Measurements from ENCODE around the gene ZFAND3.
A peak's percentile ranks its signal among the peaks of the same experiment; 100 is the strongest.
"Not testable (repeated sequence)": the region's sequence is repeated elsewhere in the genome, so short reads cannot be mapped to it uniquely, and the experiment has no call there.

The ZFAND3 gene

DNA sequence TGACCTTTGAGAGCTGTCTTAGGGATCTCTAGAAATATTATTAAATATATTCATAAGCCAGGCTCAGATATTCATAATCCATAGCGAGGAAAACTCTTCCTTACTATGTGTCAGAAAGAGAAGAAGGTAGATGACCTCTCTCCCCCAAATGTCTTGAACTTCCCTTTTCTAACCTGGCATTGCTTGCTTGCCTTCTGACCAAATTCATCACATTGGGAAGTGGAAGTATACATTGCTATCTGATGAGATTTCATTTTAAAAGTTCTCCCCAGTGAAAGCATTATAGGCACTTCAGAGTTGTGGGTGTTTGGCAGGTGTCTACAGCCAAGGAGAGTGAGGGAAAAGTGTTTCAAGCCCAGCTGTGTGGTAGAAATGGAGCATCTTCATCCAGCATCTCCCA is 197.3 kb downstream of the ZFAND3 start:
- DNase-seq = no peak

DNA sequence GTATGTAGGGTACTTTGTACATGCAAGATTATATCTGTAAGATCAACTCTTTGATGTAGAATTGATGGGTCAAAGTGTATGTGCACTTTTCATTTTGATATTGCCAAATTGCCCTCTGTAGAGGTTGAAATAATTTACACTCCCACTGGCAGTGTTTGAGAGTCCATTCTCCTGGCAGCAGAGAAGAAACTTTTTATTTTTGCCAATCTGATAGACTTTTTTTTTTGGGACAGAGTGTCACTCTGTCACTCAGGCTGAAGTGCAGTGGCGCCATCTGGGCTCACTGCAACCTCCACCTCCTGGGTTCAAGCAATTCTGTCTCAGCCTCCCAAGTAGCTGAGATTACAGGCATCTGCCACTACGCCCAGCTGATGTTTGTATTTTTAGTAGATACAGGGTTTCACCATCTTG is 199.2 kb downstream of the ZFAND3 start:
- no peak for DNase-seq
- intact Hi-C loops (cut with DNase I) = no loop called here

More for the DNA sequence above, 197.3 kb downstream of the ZFAND3 start:
- intact Hi-C loops (cut with DNase I) = no loop called here

DNA sequence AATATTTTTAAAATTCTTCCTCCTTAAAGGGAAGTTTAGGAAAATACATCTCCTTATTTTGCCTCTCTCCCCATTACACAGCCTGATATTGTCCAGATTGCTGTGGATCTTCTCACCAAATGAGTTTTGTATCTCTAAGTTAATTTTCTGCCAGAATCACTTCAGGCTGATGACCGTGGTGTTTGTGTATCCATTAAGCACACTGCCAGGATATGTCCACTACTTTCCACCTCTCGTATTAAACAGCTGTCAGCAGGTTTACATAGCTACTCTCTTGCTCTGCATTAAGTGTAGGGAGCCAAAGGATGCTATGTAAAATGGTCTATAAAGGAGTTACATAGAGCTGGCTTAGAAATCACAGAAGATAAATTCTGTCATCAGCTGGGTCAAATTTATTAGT is 201.1 kb downstream of the ZFAND3 start:
- intact Hi-C loops (cut with DNase I) = no loop called here
- DNase-seq = no peak

DNA sequence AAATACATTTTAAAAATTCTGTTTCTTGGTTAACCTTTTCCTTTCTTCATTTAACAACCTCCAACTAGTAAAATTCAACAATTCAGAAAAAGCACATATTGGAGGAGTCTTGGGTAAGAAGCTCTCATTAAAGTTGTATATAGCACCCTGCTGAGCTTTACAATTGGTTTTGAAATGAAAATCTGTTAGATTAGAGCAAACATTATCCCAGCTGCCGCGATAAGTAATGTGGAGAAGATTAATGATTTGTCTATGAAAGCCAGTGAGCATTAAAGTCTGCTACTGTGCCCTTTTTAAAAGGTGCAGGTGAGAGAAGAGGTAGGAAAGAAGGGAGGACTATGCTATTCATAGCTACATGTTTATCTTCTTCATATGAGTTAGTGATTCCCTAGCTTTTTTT is 201.5 kb downstream of the ZFAND3 start:
- intact Hi-C loops (cut with DNase I) = no loop called here
- DNase-seq = no peak

DNA sequence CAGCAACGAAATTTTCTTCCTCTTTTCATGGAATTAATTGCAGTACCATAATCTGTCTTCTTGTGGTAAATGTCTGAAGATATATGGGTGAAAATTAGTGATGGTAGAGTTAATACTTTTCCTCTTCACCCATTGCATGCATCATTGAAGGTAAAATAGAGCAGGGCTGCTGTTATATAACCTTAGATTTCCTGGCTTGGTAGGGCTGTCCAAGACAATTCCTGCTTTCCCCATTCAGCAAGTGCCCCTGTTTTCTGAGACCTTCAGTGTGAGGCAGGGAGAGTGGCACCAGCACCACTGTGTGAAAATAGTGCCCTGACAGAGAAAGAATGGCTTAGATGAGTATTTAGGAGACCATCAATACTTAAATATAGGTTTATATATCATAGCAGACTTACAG is 202.0 kb downstream of the ZFAND3 start:
- no peak for DNase-seq
- intact Hi-C loops (cut with DNase I) = no loop called here

DNA sequence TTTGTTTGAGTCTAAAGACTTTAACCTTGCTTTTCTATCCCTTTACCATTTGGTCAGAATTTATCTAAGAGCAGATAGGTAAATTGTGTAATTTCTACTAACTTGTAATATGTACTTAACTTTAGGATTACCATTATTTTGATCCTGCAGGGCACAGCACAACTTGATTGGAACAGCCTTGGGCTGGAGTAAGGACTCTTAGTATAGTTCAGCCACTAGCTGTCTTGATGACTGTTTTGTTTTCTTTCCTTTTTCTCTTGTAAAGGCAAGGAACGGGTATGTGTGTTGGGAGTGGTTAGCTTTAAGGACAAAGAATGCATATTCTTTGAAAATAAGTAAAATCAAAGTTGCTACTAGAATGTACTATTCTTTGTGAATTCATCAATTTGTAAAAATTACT is 203.2 kb downstream of the ZFAND3 start:
- no peak for DNase-seq
- intact Hi-C loops (cut with DNase I) = no loop called here

DNA sequence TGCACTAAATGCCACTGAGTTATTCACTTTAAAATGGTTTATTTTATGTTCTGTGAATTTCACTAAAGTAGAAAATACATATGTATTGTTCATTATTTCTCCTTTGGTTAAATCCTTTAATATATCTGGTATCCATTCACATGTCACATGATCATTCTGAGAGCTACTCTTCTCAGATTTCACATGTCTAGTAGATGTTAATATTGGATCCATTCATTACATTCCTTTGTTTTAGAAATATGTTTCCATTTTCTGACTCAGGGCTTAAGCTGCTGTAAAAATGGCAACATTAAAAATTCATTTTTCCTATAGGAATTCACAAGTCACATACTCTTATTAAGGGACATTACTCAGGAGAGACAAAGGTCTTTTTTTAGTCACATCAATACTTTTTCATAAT is 205.4 kb downstream of the ZFAND3 start:
- no peak for DNase-seq
- intact Hi-C loops (cut with DNase I) = no loop called here

DNA sequence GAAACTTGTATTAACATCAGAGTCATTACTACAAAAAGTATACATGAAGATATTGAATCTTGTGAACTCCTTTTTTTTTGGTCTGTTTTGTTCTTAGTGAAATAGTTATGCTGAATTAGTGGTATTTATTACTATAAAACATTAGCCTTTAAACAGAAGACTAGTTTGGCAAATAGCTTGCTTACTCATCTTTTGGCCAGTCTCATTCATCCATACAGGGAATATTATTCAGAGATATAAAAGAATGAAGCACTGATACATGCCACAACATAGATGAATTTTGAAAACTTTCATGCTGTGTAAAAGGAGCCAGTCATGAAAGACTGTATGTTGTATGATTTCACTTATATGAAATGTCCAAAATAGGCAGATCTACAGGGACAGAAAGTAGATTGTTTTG is 205.9 kb downstream of the ZFAND3 start:
- intact Hi-C loops (cut with DNase I) = no loop called here
- no peak for DNase-seq

DNA sequence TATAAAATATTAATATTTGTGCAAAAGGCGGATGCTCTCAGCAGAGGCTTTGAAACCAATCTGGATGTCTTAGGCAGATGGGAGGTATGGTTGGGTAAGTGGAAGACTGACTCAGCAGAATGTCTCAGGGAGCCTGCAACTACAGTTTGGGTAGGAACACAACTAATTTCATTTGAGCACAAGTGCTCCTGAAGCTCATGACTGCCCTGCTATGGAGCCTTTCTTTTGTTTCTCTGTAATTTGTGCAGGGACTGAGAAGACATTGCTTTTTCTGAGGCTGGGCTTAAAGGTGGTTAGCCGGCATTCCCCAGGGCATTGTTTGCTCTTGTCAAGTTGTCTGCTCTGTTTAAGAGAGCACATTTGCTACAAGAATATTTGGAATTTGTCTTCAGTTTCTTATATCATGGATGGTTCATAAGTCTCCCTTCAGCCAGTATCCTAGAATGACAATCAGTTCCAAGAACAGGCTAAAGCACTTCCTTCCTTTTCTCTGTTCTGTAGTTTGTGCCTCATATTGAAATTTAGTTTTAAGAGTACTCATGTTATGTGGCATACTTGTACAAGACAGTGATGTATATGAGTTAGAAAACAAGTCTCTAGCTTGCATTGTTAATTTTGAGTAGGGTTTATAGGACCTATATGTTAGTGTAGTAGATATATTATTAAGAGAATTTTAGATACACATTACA is 208.3 kb downstream of the ZFAND3 start:
- intact Hi-C loops (cut with DNase I) = no loop called here
- no peak for DNase-seq

DNA sequence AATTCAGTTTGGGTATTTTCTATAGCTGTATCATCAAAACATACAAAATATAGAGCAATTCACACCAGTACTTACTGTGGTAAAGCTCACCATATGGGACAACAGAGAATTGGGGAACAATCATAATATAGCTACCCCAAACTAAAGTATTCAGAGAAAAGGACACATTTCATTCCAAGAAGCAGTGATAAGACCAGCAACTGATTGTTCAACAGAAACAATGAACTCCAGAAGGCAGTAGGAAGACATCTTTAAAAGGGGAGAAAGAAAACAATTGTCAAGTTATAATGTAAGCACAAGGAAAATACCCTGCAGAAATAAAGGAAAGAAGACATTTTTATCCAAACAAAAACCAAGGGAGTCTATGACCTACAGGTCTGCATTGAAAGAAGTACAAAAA is 210.9 kb downstream of the ZFAND3 start:
- intact Hi-C loops (cut with DNase I) = no loop called here
- DNase-seq = no peak

DNA sequence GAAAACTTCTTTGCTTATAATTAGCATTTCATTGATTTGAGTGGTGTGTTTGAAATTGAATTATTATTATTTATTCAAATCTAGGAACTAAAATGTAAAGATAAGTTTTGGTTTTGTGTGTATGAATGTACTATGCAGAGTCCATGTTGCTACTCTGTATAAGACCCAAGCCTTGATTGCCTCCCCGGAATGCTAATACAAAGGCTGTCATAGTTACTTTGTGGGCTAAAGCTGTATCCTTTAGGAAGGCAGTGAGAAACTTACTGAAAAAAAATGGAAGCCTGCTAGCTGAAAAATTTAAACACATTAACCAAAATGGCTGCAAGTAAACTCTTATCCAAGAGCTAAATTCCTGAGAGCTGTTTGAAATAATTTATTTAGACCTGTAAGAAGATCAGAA is 213.3 kb downstream of the ZFAND3 start:
- DNase-seq = no peak
- intact Hi-C loops (cut with DNase I) = no loop called here

DNA sequence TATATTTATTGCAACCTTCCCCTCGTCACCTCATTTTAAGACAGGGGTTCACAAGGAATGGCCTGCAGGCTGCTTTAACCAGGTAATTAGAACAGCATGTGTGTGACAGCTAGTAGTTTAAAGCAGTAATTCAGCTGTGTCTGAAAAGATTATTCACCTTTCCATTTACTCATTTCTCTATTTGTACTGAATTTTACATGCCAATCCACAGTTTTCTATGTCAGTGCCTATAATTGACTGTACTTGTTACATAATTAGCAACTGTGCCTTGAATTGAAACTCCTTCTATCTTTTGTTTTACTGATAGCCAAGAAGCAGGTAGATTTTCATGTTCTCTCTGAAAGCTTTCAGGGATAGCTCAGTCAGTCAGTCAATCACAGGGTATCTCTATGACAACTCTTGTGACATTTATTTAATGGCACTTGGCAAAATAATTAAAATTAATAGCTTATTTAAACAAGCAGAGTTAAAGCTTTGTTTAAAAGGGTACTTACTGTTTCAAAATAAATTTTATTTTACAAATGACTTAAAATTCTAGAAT is 214.0 kb downstream of the ZFAND3 start:
- DNase-seq = no peak
- intact Hi-C loops (cut with DNase I) = no loop called here

DNA sequence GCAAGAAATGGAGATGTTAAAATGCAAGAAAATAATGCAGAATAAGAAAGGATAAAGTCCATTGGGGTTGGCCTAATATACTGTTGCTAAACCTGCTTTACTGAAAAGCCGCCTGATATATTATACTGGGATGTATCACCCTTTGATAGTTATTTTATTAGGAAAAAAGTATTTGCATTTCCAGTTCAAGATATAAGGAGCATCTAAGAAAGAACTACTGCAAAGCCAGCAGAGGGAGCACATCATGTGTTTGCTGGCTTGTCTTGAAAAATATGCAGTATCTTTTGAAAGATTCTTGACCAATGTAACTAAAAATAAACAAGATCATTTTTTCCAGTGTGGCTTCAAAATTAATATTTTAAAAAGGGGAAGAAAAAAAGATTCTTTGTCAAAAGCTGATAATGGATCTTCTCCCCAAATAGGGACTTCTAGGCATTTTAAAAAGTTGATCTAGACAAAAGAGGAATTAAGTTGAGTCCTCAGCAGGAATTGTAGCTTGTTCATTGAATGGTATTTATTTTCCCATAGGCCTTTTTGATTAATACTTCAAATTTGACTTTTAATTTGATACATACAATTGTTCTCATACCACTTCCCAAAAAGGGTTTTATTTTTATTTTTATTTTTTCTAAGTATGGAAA is 214.9 kb downstream of the ZFAND3 start:
- intact Hi-C loops (cut with DNase I) = no loop called here
- DNase-seq = peak in 20 of 42 donors; percentile 6 to 59 (median 34)

DNA sequence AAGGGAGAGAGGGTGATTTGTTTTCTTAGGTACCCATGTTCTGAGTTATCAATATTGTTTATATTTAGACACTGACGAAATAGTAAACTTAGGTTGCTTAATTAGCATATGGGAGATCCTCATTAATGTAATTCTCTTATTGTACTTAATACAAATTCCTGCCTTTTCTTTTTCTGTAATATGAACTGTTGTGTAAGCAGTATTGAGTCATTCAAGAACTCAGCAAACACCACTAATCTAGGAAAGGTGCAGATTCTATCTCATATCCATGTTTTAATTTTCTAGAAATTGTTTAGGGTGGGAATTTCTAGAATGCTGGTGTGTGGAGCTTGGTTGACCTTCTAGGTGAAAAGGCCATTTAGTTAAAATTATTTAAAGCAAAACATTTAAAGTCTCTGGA is 216.0 kb downstream of the ZFAND3 start:
- no peak for DNase-seq
- intact Hi-C loops (cut with DNase I) = no loop called here

DNA sequence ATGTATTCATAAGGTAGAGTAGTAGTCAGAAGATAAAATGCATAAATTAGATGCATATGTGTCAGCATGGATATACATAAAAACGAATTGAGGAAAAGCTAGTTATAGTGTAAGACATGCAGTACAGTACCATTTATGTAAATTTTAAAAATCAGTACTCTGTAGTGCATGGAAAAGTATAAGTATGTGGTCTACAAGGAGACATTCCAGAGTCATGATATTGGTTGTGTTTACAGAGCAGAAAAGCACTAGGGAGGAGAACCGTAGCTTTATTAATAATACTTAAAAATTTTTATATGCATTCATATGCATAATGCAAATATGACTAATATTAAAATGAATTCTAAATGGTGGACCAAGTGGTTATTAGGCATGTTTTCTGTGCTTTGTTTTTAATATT is 220.0 kb downstream of the ZFAND3 start:
- intact Hi-C loops (cut with DNase I) = no loop called here
- no peak for DNase-seq

DNA sequence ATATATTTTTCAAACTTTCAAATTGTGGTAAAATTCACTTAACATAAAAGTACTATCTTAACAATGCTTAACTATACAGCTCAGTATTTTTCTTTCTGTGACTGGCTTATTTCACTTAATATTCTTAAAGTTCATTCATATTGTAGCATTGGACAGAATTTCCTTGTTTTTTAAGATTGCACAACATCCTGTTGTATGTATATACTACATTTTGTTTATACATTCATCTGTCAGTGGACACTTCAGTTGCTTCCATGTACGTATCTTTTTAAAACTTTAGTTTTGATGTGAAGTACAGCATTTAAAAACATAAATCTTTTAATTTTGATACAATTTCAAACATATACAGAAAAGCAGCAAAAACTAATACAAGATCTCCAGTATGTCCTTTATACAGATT is 220.7 kb downstream of the ZFAND3 start:
- no peak for DNase-seq
- intact Hi-C loops (cut with DNase I) = no loop called here

DNA sequence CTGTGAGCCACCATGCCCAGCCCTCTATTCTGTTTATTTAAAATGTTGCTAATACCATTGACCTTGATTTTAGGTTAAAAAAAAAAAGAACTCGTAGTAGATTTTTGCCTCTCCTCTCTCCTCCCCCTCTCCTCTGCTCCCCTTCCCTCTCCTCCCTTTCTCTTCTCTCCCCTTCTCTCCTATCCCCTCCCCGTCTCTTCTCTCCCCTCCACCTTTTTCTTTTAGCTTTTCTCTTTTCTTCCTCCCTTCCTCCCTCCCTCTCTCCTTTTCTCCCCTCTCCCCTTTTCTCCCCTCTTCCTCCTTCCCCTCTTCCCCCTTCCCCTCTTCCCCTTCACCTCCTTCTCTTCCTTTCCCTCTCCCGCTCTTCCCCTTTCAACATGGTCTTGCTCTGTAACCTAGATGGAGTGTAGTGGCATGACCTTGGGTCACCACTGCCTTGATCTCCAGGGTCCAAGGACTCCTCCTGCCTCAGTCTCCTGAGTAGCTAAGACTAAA is 223.8 kb downstream of the ZFAND3 start:
- no peak for DNase-seq
- intact Hi-C loops (cut with DNase I) = no loop called here

DNA sequence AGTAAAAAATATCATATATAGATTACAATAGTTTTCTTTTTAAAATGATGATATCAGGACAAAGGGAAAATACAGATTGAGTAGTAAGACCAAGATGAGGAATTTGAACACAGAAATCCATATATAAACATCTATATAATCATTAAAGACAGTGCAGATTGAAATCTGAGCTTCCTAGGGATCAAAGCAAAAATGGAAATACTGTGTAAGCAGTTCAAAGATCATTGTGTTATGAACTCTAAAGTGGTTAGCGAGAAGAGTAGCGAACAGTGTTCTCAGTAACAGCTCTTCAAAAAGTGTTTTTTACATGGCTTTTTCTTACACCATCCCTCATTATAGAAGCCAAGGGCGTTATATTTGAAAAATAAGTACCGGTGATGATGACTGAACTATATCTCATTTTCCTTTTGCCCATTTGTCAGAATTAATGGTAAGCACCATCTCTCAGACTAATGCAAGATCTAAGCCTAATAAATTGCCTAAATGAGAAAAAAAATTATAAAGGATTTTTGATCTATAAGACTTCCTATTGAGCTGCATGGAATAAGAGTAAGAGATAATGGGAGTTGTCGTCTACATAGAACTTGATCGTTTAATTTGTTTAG is 226.3 kb downstream of the ZFAND3 start:
- no peak for DNase-seq
- intact Hi-C loops (cut with DNase I) = no loop called here

DNA sequence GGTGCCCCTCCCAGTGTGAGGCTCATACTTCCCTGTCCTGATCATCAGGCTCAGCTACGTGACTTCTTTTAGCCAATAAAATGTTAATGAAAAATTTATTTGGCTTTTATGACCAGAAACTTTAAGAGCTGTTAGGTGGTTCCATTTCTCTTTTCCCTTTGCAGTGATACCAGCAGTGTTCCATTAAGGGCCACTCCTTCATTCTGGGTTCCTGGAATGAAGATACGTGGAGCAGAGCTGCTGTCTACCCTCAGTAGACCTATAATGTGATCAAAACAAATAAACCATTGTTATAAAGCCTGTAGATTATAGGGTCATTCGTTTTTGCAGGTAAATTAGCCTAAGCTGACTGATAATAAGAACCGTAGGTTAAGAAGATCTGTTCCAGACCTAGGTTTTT is 228.0 kb downstream of the ZFAND3 start:
- DNase-seq = no peak
- intact Hi-C loops (cut with DNase I) = no loop called here

DNA sequence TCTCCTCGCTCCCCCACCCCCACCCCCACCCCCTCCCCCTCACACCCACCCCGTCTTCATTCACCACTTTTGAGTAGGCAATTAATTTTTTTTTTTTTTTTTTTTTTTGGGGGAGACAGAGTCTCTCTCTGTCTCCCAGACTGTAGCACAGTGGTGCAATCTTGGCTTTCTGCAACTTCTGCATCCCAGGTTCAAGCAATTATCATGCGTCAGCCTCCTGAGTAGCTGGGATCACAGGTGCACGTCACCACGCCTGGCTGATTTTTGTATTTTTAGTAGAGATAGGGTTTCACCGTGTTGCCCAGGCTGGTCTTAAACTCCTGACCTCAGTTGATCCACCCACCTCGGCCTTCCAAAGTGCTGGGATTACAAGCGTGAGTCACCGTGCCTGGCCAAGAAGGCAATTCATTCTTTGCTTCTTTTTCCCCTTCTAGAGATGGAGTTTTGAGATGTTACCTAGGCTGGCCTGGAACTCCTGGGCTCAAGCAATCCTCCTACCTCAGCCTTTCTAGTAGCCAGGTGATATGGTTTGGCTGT is 230.4 kb downstream of the ZFAND3 start:
- DNase-seq; intact Hi-C loops (cut with DNase I): not testable (repeated sequence)

Data from head of caudate nucleus (tissue), 42 donors.